ENCODE results near the gene EDA2R.

The EDA2R gene

DNA sequence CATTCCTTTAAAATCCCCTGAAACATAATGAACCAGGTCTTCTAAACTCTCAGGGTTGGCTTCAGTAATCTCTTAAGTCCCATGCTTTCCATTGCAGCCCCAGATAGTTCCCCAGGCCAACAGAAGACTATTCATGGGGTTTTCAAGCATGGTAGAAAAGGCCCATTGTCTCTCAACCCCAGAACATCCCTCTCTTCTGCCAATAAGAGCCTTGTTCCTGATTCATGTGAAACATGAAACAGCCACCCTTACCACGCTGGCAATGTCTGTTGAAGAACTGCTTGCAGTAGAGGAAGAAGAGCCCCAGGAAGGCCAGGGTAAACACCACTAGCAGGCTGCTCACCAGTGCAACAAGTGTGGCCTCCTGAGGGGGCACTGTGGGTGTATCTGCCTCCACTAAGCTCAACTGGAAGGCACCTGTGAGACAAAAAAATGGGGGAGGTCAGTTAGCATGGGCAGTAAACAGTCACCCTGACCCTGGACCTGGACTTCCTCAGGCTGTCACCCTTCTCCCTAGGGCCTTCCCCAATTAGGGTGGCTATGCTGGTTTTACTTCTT lies 36.4 kb downstream of the EDA2R start:
- H3K27me3 ChIP-seq (ENCODE audit: control insufficient read depth, low read length) = no peaks in the 10 kb centered on the region
- H3K4me3 ChIP-seq (ENCODE audit: low read length) = no peak overlapping the region
- TF ChIP-seq, protein P1, sequence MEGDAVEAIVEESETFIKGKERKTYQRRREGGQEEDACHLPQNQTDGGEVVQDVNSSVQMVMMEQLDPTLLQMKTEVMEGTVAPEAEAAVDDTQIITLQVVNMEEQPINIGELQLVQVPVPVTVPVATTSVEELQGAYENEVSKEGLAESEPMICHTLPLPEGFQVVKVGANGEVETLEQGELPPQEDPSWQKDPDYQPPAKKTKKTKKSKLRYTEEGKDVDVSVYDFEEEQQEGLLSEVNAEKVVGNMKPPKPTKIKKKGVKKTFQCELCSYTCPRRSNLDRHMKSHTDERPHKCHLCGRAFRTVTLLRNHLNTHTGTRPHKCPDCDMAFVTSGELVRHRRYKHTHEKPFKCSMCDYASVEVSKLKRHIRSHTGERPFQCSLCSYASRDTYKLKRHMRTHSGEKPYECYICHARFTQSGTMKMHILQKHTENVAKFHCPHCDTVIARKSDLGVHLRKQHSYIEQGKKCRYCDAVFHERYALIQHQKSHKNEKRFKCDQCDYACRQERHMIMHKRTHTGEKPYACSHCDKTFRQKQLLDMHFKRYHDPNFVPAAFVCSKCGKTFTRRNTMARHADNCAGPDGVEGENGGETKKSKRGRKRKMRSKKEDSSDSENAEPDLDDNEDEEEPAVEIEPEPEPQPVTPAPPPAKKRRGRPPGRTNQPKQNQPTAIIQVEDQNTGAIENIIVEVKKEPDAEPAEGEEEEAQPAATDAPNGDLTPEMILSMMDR (IDR thresholded peaks at IDR 0.05; ENCODE audit: low read depth, low read length, poor library complexity, severe bottlenecking) = no peak
- TF ChIP-seq EZH2phosphoT487 (IDR thresholded peaks at IDR 0.05; ENCODE audit: borderline replicate concordance, low read length) = no peak
- no peaks in the 10 kb centered on the region for H3K79me2 ChIP-seq (ENCODE audit: control insufficient read depth, low read length)
- H3K9me2 ChIP-seq (replicated peaks; ENCODE audit: control insufficient read depth, low read length) = no peaks in the 10 kb centered on the region
- H3K27ac ChIP-seq (ENCODE audit: low read depth, low read length) = no peak overlapping the region
- no peaks in the 10 kb centered on the region for H3K9me3 ChIP-seq (ENCODE audit: control insufficient read depth, insufficient read depth, low read length)
- H3K4me2 ChIP-seq (ENCODE audit: low read length) = no peak overlapping the region
- no peaks in the 10 kb centered on the region for H3K36me3 ChIP-seq (ENCODE audit: control insufficient read depth, low read length)
- H3K4me1 ChIP-seq (ENCODE audit: control insufficient read depth, low read length) = no peaks in the 10 kb centered on the region
- no peaks in the 10 kb centered on the region for H4K20me1 ChIP-seq (ENCODE audit: control insufficient read depth, insufficient read depth, low read depth, low read length)
- no peaks in the 10 kb centered on the region for H3F3A ChIP-seq (ENCODE audit: control insufficient read depth, insufficient read depth)

DNA sequence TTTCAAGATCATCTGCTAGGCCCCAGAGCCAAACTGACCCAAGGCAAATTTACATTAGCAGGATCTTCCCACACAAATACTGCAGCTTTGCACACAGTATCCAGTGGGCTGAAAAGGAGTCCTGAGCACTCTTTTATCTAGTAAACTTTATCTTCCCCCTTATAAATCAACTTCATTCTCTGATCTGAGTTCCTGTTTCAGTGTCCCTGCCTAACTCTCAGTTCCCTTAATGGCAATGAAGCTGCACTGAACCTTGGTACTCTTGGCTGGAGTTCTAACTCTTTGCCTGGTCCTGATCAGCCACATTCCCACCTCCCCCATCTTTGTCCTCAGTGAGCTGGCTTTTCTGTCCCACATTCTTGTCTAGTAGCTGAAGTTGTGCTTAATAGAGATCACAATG lies 37.4 kb downstream of the EDA2R start:
- H3K4me2 ChIP-seq (ENCODE audit: low read length) = no peak overlapping the region
- no peak overlapping the region for H3K27ac ChIP-seq (ENCODE audit: low read depth, low read length)
- no peak overlapping the region for H3K4me3 ChIP-seq (ENCODE audit: low read length)
- TF ChIP-seq EZH2phosphoT487 (IDR thresholded peaks at IDR 0.05; ENCODE audit: borderline replicate concordance, low read length) = no peak
- TF ChIP-seq, protein P1 (IDR thresholded peaks at IDR 0.05; ENCODE audit: low read depth, low read length, poor library complexity, severe bottlenecking) = no peak
- no peaks in the 10 kb centered on the region for H4K20me1 ChIP-seq (ENCODE audit: control insufficient read depth, insufficient read depth, low read depth, low read length)
- H3K9me3 ChIP-seq (ENCODE audit: control insufficient read depth, insufficient read depth, low read length) = no peaks in the 10 kb centered on the region
- no peaks in the 10 kb centered on the region for H3K4me1 ChIP-seq (ENCODE audit: control insufficient read depth, low read length)
- no peaks in the 10 kb centered on the region for H3F3A ChIP-seq (ENCODE audit: control insufficient read depth, insufficient read depth)
- H3K36me3 ChIP-seq (ENCODE audit: control insufficient read depth, low read length) = no peaks in the 10 kb centered on the region
- H3K9me2 ChIP-seq (replicated peaks; ENCODE audit: control insufficient read depth, low read length) = no peaks in the 10 kb centered on the region
- no peaks in the 10 kb centered on the region for H3K27me3 ChIP-seq (ENCODE audit: control insufficient read depth, low read length)
- H3K79me2 ChIP-seq (ENCODE audit: control insufficient read depth, low read length) = no peaks in the 10 kb centered on the region

DNA sequence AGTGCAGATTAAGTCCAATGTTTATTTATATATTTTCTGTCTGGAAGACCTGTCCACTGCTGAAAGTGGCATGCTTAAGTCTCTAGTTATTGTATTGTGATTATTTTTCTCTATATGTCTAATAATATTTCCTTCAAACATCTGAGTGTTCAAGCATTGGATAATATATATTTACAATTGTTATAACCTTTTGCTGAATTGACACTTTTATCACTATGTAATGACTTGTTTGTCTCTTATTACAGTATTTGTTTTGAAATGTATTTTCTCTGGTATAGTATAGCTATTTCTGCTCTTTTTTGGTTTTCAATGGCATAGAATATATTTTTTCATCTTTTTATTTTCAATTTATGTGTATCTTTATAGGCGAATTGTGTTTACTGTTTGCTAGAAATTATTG lies 59.7 kb downstream of the EDA2R start:
- Histone ChIP-seq H3K4me1 (ENCODE audit: control insufficient read depth, low read length) (no peaks in the 10 kb centered on the region), H3K27ac (ENCODE audit: low read depth, low read length) (no peak overlapping the region), H3K36me3 (ENCODE audit: control insufficient read depth, low read length) (no peaks in the 10 kb centered on the region), H4K20me1 (ENCODE audit: control insufficient read depth, insufficient read depth, low read depth, low read length) (no peaks in the 10 kb centered on the region), H3K27me3 (ENCODE audit: control insufficient read depth, low read length) (no peaks in the 10 kb centered on the region), H3K4me3 (ENCODE audit: low read length) (no peak overlapping the region), H3F3A (ENCODE audit: control insufficient read depth, insufficient read depth) (no peaks in the 10 kb centered on the region), H3K9me2 (replicated peaks; ENCODE audit: control insufficient read depth, low read length) (no peaks in the 10 kb centered on the region), H3K79me2 (ENCODE audit: control insufficient read depth, low read length) (no peaks in the 10 kb centered on the region), H3K4me2 (ENCODE audit: low read length) (no peak overlapping the region), H3K9me3 (ENCODE audit: control insufficient read depth, insufficient read depth, low read length) (no peaks in the 10 kb centered on the region)
- TF ChIP-seq, protein P1 (IDR thresholded peaks at IDR 0.05; ENCODE audit: low read depth, low read length, poor library complexity, severe bottlenecking) = no peak
- TF ChIP-seq EZH2phosphoT487 (IDR thresholded peaks at IDR 0.05; ENCODE audit: borderline replicate concordance, low read length) = no peak
